Prostate gland (tissue), 2 donors: ENCODE results near the gene EDC4. TPM values are rescaled to one million over a fixed set of nuclear protein-coding genes. Genes with fewer than 3 reads are reported as not detected.

Experiments
- DNase-seq: peaks from one replicate; pipeline ENCODE4 v3.0.0-alpha.2; 2019; ENCODE audit warnings: low spot score
- H3K27ac ChIP-seq, 2 donors: fragments of 200-600 bp; sonication (generic); 2 replicates each; pipeline ENCODE4 v1.5.1; 2017 to 2019
- H3K27me3 ChIP-seq: fragments of 200-600 bp; sonication (generic); replicated peaks from 2 replicates; pipeline ENCODE4 v1.5.1; 2019; ENCODE audit not compliant: insufficient read depth
- H3K36me3 ChIP-seq, 2 donors: fragments of 200-600 bp; sonication (generic); 1 replicate in 1 of 2; 2 replicates in 1 of 2; pipeline versions ENCODE4 v1.5.1 to v1.8.1; 2017 to 2019
- H3K4me1 ChIP-seq: fragments of 200-600 bp; sonication (generic); replicated peaks from 2 replicates; pipeline ENCODE4 v1.5.1; 2019
- H3K4me3 ChIP-seq, 2 donors: fragments of 200-600 bp; sonication (generic); 2 replicates each; pipeline ENCODE4 v1.5.1; 2017 to 2019
- H3K9me3 ChIP-seq: fragments of 200-600 bp; sonication (generic); 2 replicates; pipeline ENCODE4 v1.5.1; 2017
- CTCF ChIP-seq, 4 experiments: fragments of 200-600 bp in 2 of 4; fragments of 450-650 bp in 2 of 4; sonication (generic) in 2 of 4; IDR thresholded peaks; 1 replicate in 3 of 4; 2 replicates in 1 of 4; pipeline ENCODE4 v1.5.1; 2016 to 2019; ENCODE audit warnings: antibody characterized with exemption in 4 of 4, mild to moderate bottlenecking in 2 of 4, moderate library complexity in 2 of 4
- POLR2A ChIP-seq: fragments of 450-650 bp; IDR thresholded peaks from one replicate; pipeline ENCODE4 v1.6.1; 2016; ENCODE audit warnings: antibody characterized with exemption, mild to moderate bottlenecking
- POLR2AphosphoS5 ChIP-seq: sonication (generic); formaldehyde crosslinking; IDR thresholded peaks from one replicate; pipeline ENCODE4 v1.6.1; 2017; ENCODE audit warnings: antibody characterized with exemption
- WGBS: methylation state at CpG from one replicate; pipeline ENCODE4 v1.1.5; 2018; 5-methylcytosine and 5-hydroxymethylcytosine counted together
- intact Hi-C: fragments of 100-400 bp; cut with DNase I; formaldehyde crosslinking; loops from one replicate; pipeline ENCODE4 v1.14.2; 2022
- total RNA-seq, 2 donors: library from RNA; depleted of rRNA; stranded (reverse); fragments of >200 nt; gene quantifications; one replicate each; pipeline ENCODE4 v1.1.0, GENCODE V29; 2016

The EDC4 gene
- total RNA-seq, 2 donors from 2014 or later = 47.3 to 76.5 TPM

- H3K4me1 ChIP-seq = peaks cover 4% of the 10 kb centered on the region
- peak; percentile 40 for DNase-seq
- no peaks in the 10 kb centered on the region for H3K9me3 ChIP-seq
- H3K36me3 ChIP-seq = no peaks in the 10 kb centered on the region
- WGBS = 51% methylated on average over 3 of the region's 3 CpGs
- no peaks in the 10 kb centered on the region for H3K27me3 ChIP-seq
- no peak for TF ChIP-seq CTCF (IDR thresholded peaks at IDR 0.05)
- TF ChIP-seq POLR2AphosphoS5 = no peak
- no peak for TF ChIP-seq POLR2A
- H3K4me3 ChIP-seq = no peak overlapping the region
- H3K27ac ChIP-seq = no peak overlapping the region
- intact Hi-C loops = no loop called here
Measured at GRCh38 chr16:67857547-67858233, 15.2 kb upstream of the EDC4 start.

GRCh38 chr16:67858500-67858899 lies 14.4 kb upstream of the EDC4 start:
- no peaks in the 10 kb centered on the region for H3K27me3 ChIP-seq
- no peaks in the 10 kb centered on the region for H3K9me3 ChIP-seq
- WGBS = 72% methylated on average over 4 of the region's 4 CpGs
- H3K4me3 ChIP-seq = no peak overlapping the region
- peaks cover 4% of the 10 kb centered on the region for H3K4me1 ChIP-seq
- no peak for DNase-seq
- H3K27ac ChIP-seq = no peak overlapping the region
- TF ChIP-seq POLR2A (no peak), CTCF (IDR thresholded peaks at IDR 0.05) (no peak), POLR2AphosphoS5 (no peak)
- H3K36me3 ChIP-seq = no peaks in the 10 kb centered on the region
- intact Hi-C loops = no loop called here

- 91% methylated on average over 8 of the region's 8 CpGs for WGBS
- intact Hi-C loops = no loop called here
- no peak overlapping the region for H3K27ac ChIP-seq
Measured at GRCh38 chr16:67860589-67861398, 12.1 kb upstream of the EDC4 start.

GRCh38 chr16:67861877-67862276 lies 11.0 kb upstream of the EDC4 start:
- H3K27ac ChIP-seq = no peak overlapping the region
- no peaks in the 10 kb centered on the region for H3K9me3 ChIP-seq
- 94% methylated on average over 6 of the region's 6 CpGs for WGBS
- DNase-seq = no peak
- intact Hi-C loops = no loop called here
- peaks cover 4% of the 10 kb centered on the region for H3K4me1 ChIP-seq
- peaks cover 0 to 1% of the 10 kb centered on the region in 2 donors for H3K36me3 ChIP-seq
- no peaks in the 10 kb centered on the region for H3K27me3 ChIP-seq
- TF ChIP-seq CTCF (IDR thresholded peaks at IDR 0.05) (no peak), POLR2A (no peak), POLR2AphosphoS5 (no peak)
- H3K4me3 ChIP-seq = no peak overlapping the region

More at GRCh38 chr16:67860589-67861398, 12.1 kb upstream of the EDC4 start:
- Histone ChIP-seq H3K27me3 (no peaks in the 10 kb centered on the region), H3K9me3 (no peaks in the 10 kb centered on the region), H3K36me3 (no peaks in the 10 kb centered on the region), H3K4me1 (peaks cover 4% of the 10 kb centered on the region), H3K4me3 (no peak overlapping the region)
- TF ChIP-seq POLR2AphosphoS5 = no peak
- TF ChIP-seq CTCF (IDR thresholded peaks at IDR 0.05) = no peak
- no peak for TF ChIP-seq POLR2A
- no peak for DNase-seq
